Lung (tissue), 12 donors: Measurements from ENCODE around the gene SNTA1. TPM values are rescaled to one million over a fixed set of nuclear protein-coding genes. Genes with fewer than 3 reads are reported as not detected.
A peak's percentile ranks its signal among the peaks of the same experiment; 100 is the strongest.
"Not testable (repeated sequence)": the region's sequence is repeated elsewhere in the genome, so short reads cannot be mapped to it uniquely, and the experiment has no call there.

ENCODE experiments used
- ATAC-seq: fragments of 200-7000 bp; cut with Tn5 transposase; one replicate; pipeline ENCODE4 v1.9.1; 2020; ENCODE audit warnings: moderate number of reproducible peaks; ENCODE audit not compliant: insufficient read depth, low FRiP score
- DNase-seq, 3 donors: peaks; one replicate each; pipeline ENCODE4 v3.0.0-alpha.2; 2013 to 2017
- H3K27ac ChIP-seq, 2 donors: one replicate each; pipeline ENCODE4 v1.5.1; 2013; ENCODE audit warnings: mild to moderate bottlenecking in 2 of 2, moderate library complexity in 2 of 2, control low read depth in 1 of 2, inconsistent platforms in 1 of 2, low read depth in 1 of 2, low read length in 1 of 2
- H3K27me3 ChIP-seq, 3 donors: one replicate each; pipeline ENCODE4 v1.5.1; 2013; ENCODE audit warnings: low read length in 2 of 3; ENCODE audit not compliant: control insufficient read depth in 3 of 3, insufficient read depth in 3 of 3
- H3K36me3 ChIP-seq, 4 donors: one replicate each; pipeline ENCODE4 v1.5.1; 2013; ENCODE audit warnings: low read length in 4 of 4, mild to moderate bottlenecking in 1 of 4, moderate library complexity in 1 of 4; ENCODE audit not compliant: control insufficient read depth in 4 of 4, insufficient read depth in 4 of 4
- H3K4me1 ChIP-seq, 5 donors: one replicate each; pipeline ENCODE4 v1.5.1; 2013; ENCODE audit warnings: low read length in 5 of 5, mild to moderate bottlenecking in 2 of 5, moderate library complexity in 1 of 5; ENCODE audit not compliant: control insufficient read depth in 5 of 5, insufficient read depth in 5 of 5
- H3K4me3 ChIP-seq: one replicate; pipeline ENCODE4 v1.5.1; 2013; ENCODE audit warnings: mild to moderate bottlenecking, control low read depth, moderate library complexity
- H3K9ac ChIP-seq, 2 donors: one replicate each; pipeline ENCODE4 v1.5.1; 2013; ENCODE audit warnings: low read length in 2 of 2, control low read depth in 1 of 2; ENCODE audit not compliant: insufficient read depth in 1 of 2
- H3K9me3 ChIP-seq, 4 donors: one replicate each; pipeline ENCODE4 v1.5.1; 2013; ENCODE audit warnings: low read length in 3 of 4, mild to moderate bottlenecking in 1 of 4, moderate library complexity in 1 of 4; ENCODE audit not compliant: control insufficient read depth in 4 of 4, insufficient read depth in 3 of 4
- WGBS, 2 donors: extraction: QIAGEN DNeasy Blood & Tissue Kit; methylation state at CpG; one replicate each; pipeline ENCODE4 v1.1.7; 2013; 5-methylcytosine and 5-hydroxymethylcytosine counted together
- polyA plus RNA-seq, 2 donors: library from polyadenylated mRNA; stranded (reverse); fragments of 200-250 nt; gene quantifications; one replicate each; pipeline ENCODE4 v1.2.1, GENCODE V29; 2013
- total RNA-seq, 2 donors: library from RNA; depleted of rRNA in 1 of 2; stranded (reverse); fragments of >200 nt in 1 of 2; gene quantifications; one replicate each; pipeline ENCODE4 v1.2.1, GENCODE V29; 2014 to 2021
- TF ChIP-seq, protein P1 (sequence below): IDR thresholded peaks from 2 replicates; pipeline ENCODE4 v1.5.1; 2012; ENCODE audit warnings: mild to moderate bottlenecking; ENCODE audit errors: control extremely low read depth, extremely low read depth
- donor health status: control.
- donor health status: control.
- donor health status: Bipolar disorder and iron deficiency.
- donor health status: healthy.
- donor health status: DM: yes; HTN: yes; CAD: no.

Gene SNTA1
- total and polyA plus RNA-seq, 4 donors, result 3.7 to 9.9 (median 6.8) TPM

DNA sequence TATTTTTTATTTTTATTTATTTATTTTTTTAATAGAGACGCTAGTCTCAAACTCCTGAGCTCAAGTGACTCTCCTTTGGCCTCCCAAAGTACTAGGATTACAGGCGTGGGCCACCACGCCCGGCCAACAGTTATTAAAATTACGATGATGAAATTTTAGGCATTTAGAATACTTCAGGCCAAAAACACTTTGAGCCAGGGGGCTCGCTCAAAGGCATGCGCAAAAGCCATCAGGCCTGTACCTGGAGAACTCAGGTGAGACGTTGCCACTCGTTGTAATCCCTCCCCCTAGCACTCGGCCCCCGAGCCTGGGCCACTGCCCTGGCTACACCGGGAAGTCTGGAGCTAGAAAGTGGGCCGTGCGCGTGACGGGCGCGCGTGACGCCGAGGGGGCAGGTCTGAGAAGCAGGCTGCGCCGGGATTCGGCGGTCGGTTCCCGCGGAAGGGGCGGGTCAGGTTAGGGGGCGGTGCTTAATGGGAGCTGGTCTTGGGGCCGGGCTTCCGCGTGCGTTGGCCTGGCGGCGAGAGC, 46.0 kb upstream of the SNTA1 start:
- peak overlapping the region in 1 of 2 donors; percentile 90 for H3K9ac ChIP-seq
- DNase-seq, result peak; percentile 98 to 99 (median 99)
- peaks cover 0 to 4% (median 0%) of the 10 kb centered on the region in 4 donors for H3K36me3 ChIP-seq
- H3K27me3 ChIP-seq, result no peaks in the 10 kb centered on the region
- no peaks in the 10 kb centered on the region for H3K9me3 ChIP-seq
- peak overlapping the region; percentile 35 for H3K4me3 ChIP-seq
- peak; percentile 99 for ATAC-seq
- H3K27ac ChIP-seq, result peak overlapping the region; percentile 62 to 95
- peaks cover 0 to 10% (median 4%) of the 10 kb centered on the region in 5 donors for H3K4me1 ChIP-seq
- TF ChIP-seq, protein P1, sequence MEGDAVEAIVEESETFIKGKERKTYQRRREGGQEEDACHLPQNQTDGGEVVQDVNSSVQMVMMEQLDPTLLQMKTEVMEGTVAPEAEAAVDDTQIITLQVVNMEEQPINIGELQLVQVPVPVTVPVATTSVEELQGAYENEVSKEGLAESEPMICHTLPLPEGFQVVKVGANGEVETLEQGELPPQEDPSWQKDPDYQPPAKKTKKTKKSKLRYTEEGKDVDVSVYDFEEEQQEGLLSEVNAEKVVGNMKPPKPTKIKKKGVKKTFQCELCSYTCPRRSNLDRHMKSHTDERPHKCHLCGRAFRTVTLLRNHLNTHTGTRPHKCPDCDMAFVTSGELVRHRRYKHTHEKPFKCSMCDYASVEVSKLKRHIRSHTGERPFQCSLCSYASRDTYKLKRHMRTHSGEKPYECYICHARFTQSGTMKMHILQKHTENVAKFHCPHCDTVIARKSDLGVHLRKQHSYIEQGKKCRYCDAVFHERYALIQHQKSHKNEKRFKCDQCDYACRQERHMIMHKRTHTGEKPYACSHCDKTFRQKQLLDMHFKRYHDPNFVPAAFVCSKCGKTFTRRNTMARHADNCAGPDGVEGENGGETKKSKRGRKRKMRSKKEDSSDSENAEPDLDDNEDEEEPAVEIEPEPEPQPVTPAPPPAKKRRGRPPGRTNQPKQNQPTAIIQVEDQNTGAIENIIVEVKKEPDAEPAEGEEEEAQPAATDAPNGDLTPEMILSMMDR, result no peak
- WGBS, 2 donors, result 1 to 3% methylated on average over 24 to 36 of the region's 36 CpGs

DNA sequence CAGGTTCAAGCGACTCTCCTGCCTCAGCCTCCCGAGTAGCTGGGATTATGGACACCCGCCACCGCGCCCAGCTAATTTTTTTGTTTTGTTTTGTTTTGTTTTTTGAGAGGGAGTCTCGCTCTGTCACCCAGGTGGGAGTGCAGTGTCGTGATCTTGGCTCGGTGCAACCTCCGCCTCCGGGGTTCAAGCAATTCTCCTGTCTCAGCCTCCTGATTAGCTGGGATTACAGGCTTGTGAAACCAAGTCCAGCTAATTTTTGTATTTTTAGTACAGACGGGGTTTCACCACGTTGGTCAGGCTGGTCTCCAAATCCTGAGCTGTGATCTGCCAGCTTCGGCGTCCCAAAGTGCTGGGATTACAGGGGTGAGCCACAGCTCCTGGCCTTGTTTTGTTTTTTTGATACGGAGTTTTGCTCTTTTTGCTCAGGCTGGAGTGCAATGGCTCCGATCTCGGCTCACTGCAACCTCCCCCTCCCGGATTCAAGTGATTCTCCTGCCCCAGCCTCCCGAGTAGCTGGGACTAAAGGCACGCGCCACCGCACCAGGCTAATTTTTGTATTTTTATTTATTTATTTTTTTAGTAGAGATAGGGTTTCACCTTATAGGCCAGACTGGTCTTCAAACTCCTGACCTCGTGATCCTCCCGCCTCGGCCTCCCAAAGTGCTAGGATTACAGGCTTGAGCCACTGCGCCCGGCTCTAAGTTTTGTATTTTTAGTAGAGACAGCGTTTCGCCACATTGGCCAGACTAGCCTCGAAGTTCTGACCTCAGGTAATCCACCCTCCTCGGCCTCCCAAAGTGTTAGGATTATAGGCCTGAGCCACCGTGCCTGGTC, 45.3 kb upstream of the SNTA1 start:
- WGBS, 2 donors, result 94 to 96% methylated on average over 32 of the region's 32 CpGs
- peak overlapping the region; percentile 31 to 62 for H3K27ac ChIP-seq
- not testable (repeated sequence) for ATAC-seq

DNA sequence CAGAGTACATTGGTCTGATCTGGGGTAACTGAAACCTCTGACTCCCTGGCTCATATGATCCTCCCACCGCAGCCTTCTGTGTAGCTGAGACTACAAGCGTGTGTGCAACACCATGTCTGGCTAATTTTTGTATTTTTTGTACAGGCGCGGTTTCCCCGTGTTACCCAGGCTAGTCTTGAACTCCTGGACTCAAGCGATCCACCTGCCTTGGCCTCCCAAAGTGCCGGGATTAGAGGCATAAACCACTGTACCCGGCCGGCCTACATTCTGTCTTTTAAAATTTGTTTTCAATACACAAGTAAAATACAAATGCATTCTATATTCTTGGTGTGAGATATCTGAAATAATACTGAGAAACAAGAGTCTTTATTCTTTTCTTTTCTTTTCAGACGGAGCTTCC, 44.6 kb upstream of the SNTA1 start:
- DNase-seq (no peak), ATAC-seq (no peak)
- Histone ChIP-seq H3K27me3 (no peaks in the 10 kb centered on the region), H3K36me3 (peaks cover 0 to under 1% (median 0%) of the 10 kb centered on the region in 4 donors), H3K27ac (no peak overlapping the region), H3K9ac (no peak overlapping the region), H3K9me3 (no peaks in the 10 kb centered on the region), H3K4me3 (no peak overlapping the region), H3K4me1 (peaks cover 0 to 10% (median 4%) of the 10 kb centered on the region in 5 donors)
- 96 to 97% methylated on average over 10 of the region's 10 CpGs for WGBS, 2 donors
- TF ChIP-seq, protein P1, result no peak

More for the DNA sequence above, 45.3 kb upstream of the SNTA1 start:
- not testable (repeated sequence) for H3K27me3 ChIP-seq, H3K9me3 ChIP-seq, H3K4me1 ChIP-seq, DNase-seq, H3K4me3 ChIP-seq, H3K36me3 ChIP-seq
- peak overlapping the region in 1 of 2 donors; percentile 90 for H3K9ac ChIP-seq

DNA sequence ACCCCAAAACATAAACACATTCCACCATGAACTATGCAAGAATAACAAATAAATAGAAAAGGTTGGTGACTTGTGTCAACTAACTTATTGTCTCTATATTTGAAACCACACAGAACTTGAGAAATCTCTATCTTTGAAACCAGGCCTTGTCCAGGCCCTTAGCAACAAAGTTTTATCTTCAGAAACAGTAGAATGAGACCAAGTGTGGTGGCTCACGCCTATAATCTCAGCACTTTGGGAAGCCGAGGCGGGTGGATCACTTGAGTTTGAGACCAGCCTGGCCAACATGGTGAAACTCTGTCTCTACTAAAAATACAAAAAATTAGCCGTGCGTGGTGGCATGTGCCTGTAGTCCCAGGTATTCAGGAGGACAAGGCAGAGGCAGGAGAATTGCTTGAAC, 39.6 kb upstream of the SNTA1 start:
- not testable (repeated sequence) for H3K36me3 ChIP-seq, ATAC-seq, H3K4me3 ChIP-seq, H3K27ac ChIP-seq, H3K27me3 ChIP-seq, H3K4me1 ChIP-seq, H3K9me3 ChIP-seq, DNase-seq, H3K9ac ChIP-seq
- WGBS, 2 donors, result 93 to 98% methylated on average over 5 of the region's 5 CpGs
